Motor neuron (in vitro differentiated cells): ENCODE results near the gene KISS1R. TPM values are rescaled to one million over a fixed set of nuclear protein-coding genes. Genes with fewer than 3 reads are reported as not detected.

Experiments
- ATAC-seq, 8 experiments: fragments of 200-7000 bp; cut with Tn5 transposase; replicated peaks in 6 of 8; 2 replicates each; pipeline ENCODE4 v1.8.0; 2021; ENCODE audit warnings: mild to moderate bottlenecking in 8 of 8, moderate library complexity in 8 of 8
- H3K27ac ChIP-seq, 2 donors: fragments of 250-450 bp; sonication (Bioruptor Pico); 2 replicates each; pipeline ENCODE4 v1.9.0; 2021; ENCODE audit warnings: antibody characterized with exemption in 2 of 2, mild to moderate bottlenecking in 2 of 2, moderate library complexity in 1 of 2
- H3K4me1 ChIP-seq, 2 donors: fragments of 250-450 bp; sonication (Bioruptor Pico); replicated peaks in 1 of 2; 2 replicates each; pipeline ENCODE4 v1.6.1; 2021; ENCODE audit warnings: antibody characterized with exemption in 2 of 2, mild to moderate bottlenecking in 2 of 2, moderate library complexity in 1 of 2
- H3K4me3 ChIP-seq, 5 donors: fragments of 250-450 bp; sonication (Bioruptor Pico); 2 replicates each; pipeline ENCODE4 v1.9.0; 2021; ENCODE audit warnings: antibody characterized with exemption in 5 of 5, mild to moderate bottlenecking in 5 of 5, moderate library complexity in 4 of 5
- WGBS, 10 experiments: fragments of 450-650 bp; shearing (Covaris generic); methylation state at CpG; one replicate each; pipeline ENCODE4 v1.0.0; 2022; 5-methylcytosine and 5-hydroxymethylcytosine counted together
- in situ Hi-C, 9 experiments: fragments of 400-800 bp; cut with MboI; loops; one replicate each; pipeline ENCODE4 v1.15.0; 2021; ENCODE audit warnings: low sequenced_read_pairs in 9 of 9, low pct_unique_long_range_greater_than_20kb in 2 of 9; ENCODE audit not compliant: unreplicated experiment in 9 of 9
- total RNA-seq, 8 experiments: library from RNA; unstranded; fragments of 300-600 nt; gene quantifications; 2 replicates each; pipeline versions ENCODE4 v1.2.3 to v1.2.4, GENCODE V29; 2022

The KISS1R gene
- total RNA-seq, 8 experiments from 2014 or later, result 0.24 to 2.1 (median 0.64) TPM; not detected in 1

GRCh38 chr19:960601-960938, 43.4 kb downstream of the KISS1R start:
- peaks cover 17 to 41% of the 10 kb centered on the region in 2 donors for H3K4me1 ChIP-seq
- H3K4me3 ChIP-seq, result no peak overlapping the region
- in situ Hi-C loops, result no loop called here
- H3K27ac ChIP-seq, result no peak overlapping the region
- no peak for ATAC-seq
- 71 to 100% (median 93%) methylated on average over 1 to 4 of the region's 8 CpGs; no CpG with 5 or more reads in 7 of the 10 experiments for WGBS, 10 experiments

- peak; percentile 60 to 90 (median 76) for ATAC-seq
- peaks cover 2 to 27% of the 10 kb centered on the region in 2 donors for H3K4me1 ChIP-seq
- 20 to 100% (median 55%) methylated on average over 1 to 3 of the region's 14 CpGs; no CpG with 5 or more reads in 2 of the 10 experiments for WGBS, 10 experiments
- no peak overlapping the region for H3K4me3 ChIP-seq
- peak overlapping the region in 1 of 2 donors; percentile 57 for H3K27ac ChIP-seq
- in situ Hi-C loops, result no loop called here
Measured at GRCh38 chr19:961866-962620, 44.9 kb downstream of the KISS1R start.

GRCh38 chr19:962683-963400, 45.7 kb downstream of the KISS1R start:
- peaks cover 0 to 22% of the 10 kb centered on the region in 2 donors for H3K4me1 ChIP-seq
- in situ Hi-C loops, result no loop called here
- H3K4me3 ChIP-seq, result no peak overlapping the region
- ATAC-seq, result no peak
- peak overlapping the region in 1 of 2 donors; percentile 11 for H3K27ac ChIP-seq
- 69 to 96% (median 83%) methylated on average over 7 to 10 of the region's 31 CpGs; no CpG with 5 or more reads in 6 of the 10 experiments for WGBS, 10 experiments

- ATAC-seq, result peak in 1 of 8 experiments; percentile 6
Measured at GRCh38 chr19:963486-963951, 46.4 kb downstream of the KISS1R start.

GRCh38 chr19:964116-964520, 47.0 kb downstream of the KISS1R start:
- in situ Hi-C loops, result no loop called here
- H3K27ac ChIP-seq, result no peak overlapping the region
- H3K4me1 ChIP-seq, result peaks cover 0 to 22% of the 10 kb centered on the region in 2 donors
- H3K4me3 ChIP-seq, result no peak overlapping the region
- WGBS, 10 experiments, result 80 to 100% methylated on average over 1 to 6 of the region's 16 CpGs; no CpG with 5 or more reads in 8 of the 10 experiments
- ATAC-seq, result no peak

More at GRCh38 chr19:963486-963951, 46.4 kb downstream of the KISS1R start:
- in situ Hi-C loops, result no loop called here
- no peak overlapping the region for H3K27ac ChIP-seq
- peaks cover 0 to 22% of the 10 kb centered on the region in 2 donors for H3K4me1 ChIP-seq
- WGBS, 10 experiments, result 100% methylated on average over 1 to 2 of the region's 11 CpGs; no CpG with 5 or more reads in 8 of the 10 experiments
- H3K4me3 ChIP-seq, result no peak overlapping the region

GRCh38 chr19:964761-965694, 47.9 kb downstream of the KISS1R start:
- 88 to 100% (median 100%) methylated on average over 1 to 9 of the region's 19 CpGs; no CpG with 5 or more reads in 4 of the 10 experiments for WGBS, 10 experiments
- in situ Hi-C loops, result no loop called here
- no peak for ATAC-seq
- H3K27ac ChIP-seq, result no peak overlapping the region
- H3K4me3 ChIP-seq, result no peak overlapping the region
- peaks cover 0 to 22% of the 10 kb centered on the region in 2 donors for H3K4me1 ChIP-seq

GRCh38 chr19:966485-967088, 49.5 kb downstream of the KISS1R start:
- ATAC-seq, result no peak
- Histone ChIP-seq H3K27ac (no peak overlapping the region), H3K4me1 (peaks cover 0 to 11% of the 10 kb centered on the region in 2 donors), H3K4me3 (no peak overlapping the region)
- WGBS, 10 experiments, result 81 to 100% (median 91%) methylated on average over 2 to 10 of the region's 17 CpGs; no CpG with 5 or more reads in 4 of the 10 experiments
- in situ Hi-C loops, result no loop called here

Other genes starting within 250 kb of the KISS1R start
- gene FSTL3, start 240.9 kb upstream of the KISS1R start, total RNA-seq, result 10 to 100 TPM in 3 of 8 experiments, 1 to 10 TPM in 5; 5.6 to 36.8 (median 8.6) TPM
- gene PRSS57, start 221.9 kb upstream of the KISS1R start, total RNA-seq, result under 1 TPM in 4 of 8 experiments, not detected in 4; 0.11 to 0.90 (median 0.47) TPM
- 100 to 1,000 TPM in 2 of 8 experiments, 10 to 100 TPM in 5, 1 to 10 TPM in 1; 6.0 to 116 (median 70.4) TPM for gene PALM, start 208.4 kb upstream of the KISS1R start, total RNA-seq
- gene MISP, start 166.2 kb upstream of the KISS1R start, total RNA-seq, result under 1 TPM; 0.13 to 0.61 (median 0.28) TPM
- 100 to 1,000 TPM in 4 of 8 experiments, 10 to 100 TPM in 4; 39.0 to 258 (median 109) TPM for gene PTBP1, start 119.9 kb upstream of the KISS1R start, total RNA-seq
- gene PLPPR3, start 95.4 kb upstream of the KISS1R start, total RNA-seq, result 10 to 100 TPM in 5 of 8 experiments, under 1 TPM in 3; 0.22 to 68.1 (median 43.3) TPM
- gene AZU1, start 89.5 kb upstream of the KISS1R start, total RNA-seq, result 1 to 10 TPM in 1 of 8 experiments, under 1 TPM in 5, not detected in 2; 0.24 to 1.4 (median 0.71) TPM
- gene PRTN3, start 76.3 kb upstream of the KISS1R start, total RNA-seq, result 1 to 10 TPM in 1 of 8 experiments, under 1 TPM in 2, not detected in 5; 0.37 to 1.2 (median 0.54) TPM
- under 1 TPM in 1 of 8 experiments, not detected in 7; 0.32 TPM for gene ELANE, start 65.0 kb upstream of the KISS1R start, total RNA-seq
- 10 to 100 TPM in 1 of 8 experiments, 1 to 10 TPM in 4, under 1 TPM in 3; 0.83 to 72.1 (median 1.6) TPM for gene CFD, start 57.7 kb upstream of the KISS1R start, total RNA-seq
- 10 to 100 TPM; 15.0 to 44.1 (median 26.1) TPM for gene MED16, start 24.1 kb upstream of the KISS1R start, total RNA-seq
- under 1 TPM in 1 of 8 experiments, not detected in 7; under 0.01 TPM for gene RNU6-9, start 23.8 kb upstream of the KISS1R start, total RNA-seq
- gene R3HDM4, start 4.1 kb upstream of the KISS1R start, total RNA-seq, result 10 to 100 TPM; 25.7 to 35.6 (median 30.1) TPM
- gene ARID3A, start 8.7 kb downstream of the KISS1R start, total RNA-seq, result 10 to 100 TPM in 4 of 8 experiments, 1 to 10 TPM in 4; 5.8 to 22.6 (median 10.3) TPM
- gene WDR18, start 67.0 kb downstream of the KISS1R start, total RNA-seq, result 10 to 100 TPM; 23.8 to 64.7 (median 36.2) TPM
- 1 to 10 TPM in 1 of 8 experiments, under 1 TPM in 6, not detected in 1; 0.08 to 1.1 (median 0.28) TPM for gene GRIN3B, start 83.1 kb downstream of the KISS1R start, total RNA-seq
- gene TMEM259, start 103.8 kb downstream of the KISS1R start, total RNA-seq, result 100 to 1,000 TPM in 2 of 8 experiments, 10 to 100 TPM in 6; 59.4 to 125 (median 87.8) TPM
- under 1 TPM in 1 of 8 experiments, not detected in 7; under 0.01 TPM for gene RNU6-2, start 104.2 kb downstream of the KISS1R start, total RNA-seq
- 100 to 1,000 TPM in 2 of 8 experiments, 10 to 100 TPM in 6; 24.9 to 141 (median 63.0) TPM for gene CNN2, start 109.3 kb downstream of the KISS1R start, total RNA-seq
- 10 to 100 TPM in 4 of 8 experiments, 1 to 10 TPM in 4; 6.5 to 35.6 (median 9.1) TPM for gene ABCA7, start 122.8 kb downstream of the KISS1R start, total RNA-seq
- gene ARHGAP45, start 149.8 kb downstream of the KISS1R start, total RNA-seq, result 10 to 100 TPM in 1 of 8 experiments, 1 to 10 TPM in 7; 2.8 to 13.1 (median 5.7) TPM
- gene POLR2E, start 178.0 kb downstream of the KISS1R start, total RNA-seq, result 100 to 1,000 TPM in 4 of 8 experiments, 10 to 100 TPM in 4; 73.0 to 233 (median 103) TPM
- 100 to 1,000 TPM; 331 to 509 (median 399) TPM for gene GPX4, start 186.7 kb downstream of the KISS1R start, total RNA-seq